Measurements from ENCODE around the gene GRK1.
A peak's percentile ranks its signal among the peaks of the same experiment; 100 is the strongest.

The GRK1 gene

DNA sequence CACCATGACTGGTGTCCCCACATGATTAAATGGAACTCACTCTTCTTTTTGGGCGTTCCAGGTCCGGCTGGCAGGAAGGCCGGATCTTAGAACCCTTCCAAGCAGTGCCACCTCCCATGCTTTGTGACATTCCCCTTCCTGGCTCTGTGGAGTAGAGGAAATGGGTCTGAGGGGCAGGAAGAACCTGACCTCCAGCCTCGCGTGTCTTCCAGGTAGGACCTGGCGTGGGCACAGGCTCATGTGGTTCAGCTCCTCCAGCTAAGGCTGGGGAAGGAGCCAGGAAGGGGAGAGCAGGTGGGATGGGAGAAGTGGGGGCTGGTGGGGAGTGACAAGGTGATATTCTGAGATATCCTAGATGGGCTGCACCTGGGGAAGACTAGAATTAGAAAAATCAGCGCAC, 94.1 kb downstream of the GRK1 start:
- Histone ChIP-seq H3K9me3 (ENCODE audit: low read depth, low read length) (no peaks in the 10 kb centered on the region), H3K36me3 (ENCODE audit: insufficient read depth, low read length) (no peaks in the 10 kb centered on the region), H3K27ac (no peak overlapping the region), H3K9ac (ENCODE audit: insufficient read length) (no peak overlapping the region), H3K4me3 (no peak overlapping the region)
- TF ChIP-seq EZH2 (IDR thresholded peaks at IDR 0.05) (no peak), POLR2AphosphoS5 (IDR thresholded peaks at IDR 0.05; ENCODE audit: borderline replicate concordance, low read depth, low read length) (no peak), FOXP2 (optimal IDR thresholded peaks at IDR 0.05; ENCODE audit: control extremely low read depth, extremely low read length, insufficient read depth) (no peak)
- no peak for DNase-seq (ENCODE audit: low read depth, low spot score)

DNA sequence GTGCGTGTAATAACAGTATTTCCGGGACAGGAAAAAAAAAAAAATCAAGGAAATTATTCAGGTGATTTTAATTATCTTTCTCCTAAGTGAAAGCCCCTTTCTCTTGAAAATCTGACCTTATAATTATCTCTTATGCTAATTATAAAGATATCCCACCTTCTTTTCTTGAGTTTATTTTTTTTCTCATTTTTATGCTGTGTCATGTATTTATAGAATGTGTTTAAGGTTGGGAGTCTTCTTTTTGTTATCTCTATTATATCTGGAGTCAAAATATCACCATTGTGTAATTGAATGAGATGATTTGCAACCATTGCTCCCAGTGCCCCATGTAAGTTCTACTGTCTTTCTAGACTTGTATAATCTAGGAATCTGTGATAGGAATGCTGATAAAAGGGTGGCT, 95.1 kb downstream of the GRK1 start:
- H3K4me3 ChIP-seq, result no peak overlapping the region
- H3K9ac ChIP-seq (ENCODE audit: insufficient read length), result no peak overlapping the region
- no peaks in the 10 kb centered on the region for H3K36me3 ChIP-seq (ENCODE audit: insufficient read depth, low read length)
- no peak overlapping the region for H3K27ac ChIP-seq
- H3K9me3 ChIP-seq (ENCODE audit: low read depth, low read length), result no peaks in the 10 kb centered on the region
- no peak for DNase-seq (ENCODE audit: low read depth, low spot score)
- TF ChIP-seq EZH2 (IDR thresholded peaks at IDR 0.05) (no peak), POLR2AphosphoS5 (IDR thresholded peaks at IDR 0.05; ENCODE audit: borderline replicate concordance, low read depth, low read length) (no peak), FOXP2 (optimal IDR thresholded peaks at IDR 0.05; ENCODE audit: control extremely low read depth, extremely low read length, insufficient read depth) (no peak)

- Histone ChIP-seq H3K27ac (no peak overlapping the region), H3K9ac (ENCODE audit: insufficient read length) (no peak overlapping the region), H3K9me3 (ENCODE audit: low read depth, low read length) (no peaks in the 10 kb centered on the region), H3K36me3 (ENCODE audit: insufficient read depth, low read length) (no peaks in the 10 kb centered on the region), H3K4me3 (no peak overlapping the region)
- no peak for DNase-seq (ENCODE audit: low read depth, low spot score)
- TF ChIP-seq POLR2AphosphoS5 (IDR thresholded peaks at IDR 0.05; ENCODE audit: borderline replicate concordance, low read depth, low read length) (no peak), FOXP2 (optimal IDR thresholded peaks at IDR 0.05; ENCODE audit: control extremely low read depth, extremely low read length, insufficient read depth) (no peak), EZH2 (IDR thresholded peaks at IDR 0.05) (no peak)
These were observed 95.5 kb downstream of the GRK1 start for GRCh38 chr13:113762538-113762937.

GRCh38 chr13:113763254-113763653, 96.2 kb downstream of the GRK1 start:
- no peaks in the 10 kb centered on the region for H3K9me3 ChIP-seq (ENCODE audit: low read depth, low read length)
- H3K27ac ChIP-seq, result no peak overlapping the region
- H3K36me3 ChIP-seq (ENCODE audit: insufficient read depth, low read length), result no peaks in the 10 kb centered on the region
- no peak overlapping the region for H3K9ac ChIP-seq (ENCODE audit: insufficient read length)
- TF ChIP-seq FOXP2 (optimal IDR thresholded peaks at IDR 0.05; ENCODE audit: control extremely low read depth, extremely low read length, insufficient read depth) (no peak), EZH2 (IDR thresholded peaks at IDR 0.05) (no peak), POLR2AphosphoS5 (IDR thresholded peaks at IDR 0.05; ENCODE audit: borderline replicate concordance, low read depth, low read length) (no peak)
- DNase-seq (ENCODE audit: low read depth, low spot score), result no peak
- H3K4me3 ChIP-seq, result no peak overlapping the region

- TF ChIP-seq EZH2 (IDR thresholded peaks at IDR 0.05) (no peak), POLR2AphosphoS5 (IDR thresholded peaks at IDR 0.05; ENCODE audit: borderline replicate concordance, low read depth, low read length) (no peak), FOXP2 (optimal IDR thresholded peaks at IDR 0.05; ENCODE audit: control extremely low read depth, extremely low read length, insufficient read depth) (no peak)
- H3K36me3 ChIP-seq (ENCODE audit: insufficient read depth, low read length), result no peaks in the 10 kb centered on the region
- no peak for DNase-seq (ENCODE audit: low read depth, low spot score)
These were observed 97.2 kb downstream of the GRK1 start for GRCh38 chr13:113763961-113764792.

DNA sequence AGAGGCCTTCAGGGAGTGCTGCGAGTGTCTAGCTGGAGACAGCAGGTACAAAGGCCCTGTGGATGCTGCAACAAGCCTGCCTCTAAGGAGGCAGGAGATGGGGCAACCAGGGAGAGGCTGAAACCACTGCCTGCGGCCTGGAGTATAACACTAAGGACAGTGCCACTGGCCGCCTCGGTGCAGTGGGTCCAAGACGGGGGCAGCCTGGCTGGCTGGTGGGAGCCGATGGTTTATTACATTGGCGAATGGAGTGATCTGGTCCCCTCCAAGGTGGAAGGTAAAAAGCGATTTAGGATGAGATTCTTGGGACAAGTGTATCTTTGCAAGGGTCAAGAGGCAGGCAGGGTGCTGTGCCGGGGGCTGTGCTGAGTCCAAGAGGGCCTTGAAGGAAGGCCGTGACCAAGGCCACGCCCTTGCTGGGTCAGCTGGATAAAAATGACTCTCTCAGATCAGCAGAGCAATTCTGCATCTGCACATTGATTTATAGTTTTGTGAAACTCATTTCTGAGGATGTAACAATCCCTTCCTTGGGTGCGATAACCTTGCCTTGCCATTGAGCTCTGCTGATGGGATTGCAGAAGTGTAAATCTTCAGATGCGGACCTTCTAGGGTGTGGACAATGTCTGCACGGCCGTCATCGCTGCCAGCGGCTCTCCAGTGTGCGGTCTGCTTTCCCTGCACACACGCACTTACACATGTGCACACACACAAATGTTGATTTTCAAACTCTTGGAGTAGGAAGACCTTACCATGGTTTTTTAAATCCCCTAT, 98.0 kb downstream of the GRK1 start:
- Histone ChIP-seq H3K9me3 (ENCODE audit: low read depth, low read length) (no peaks in the 10 kb centered on the region), H3K36me3 (ENCODE audit: insufficient read depth, low read length) (no peaks in the 10 kb centered on the region), H3K9ac (ENCODE audit: insufficient read length) (no peak overlapping the region), H3K4me3 (no peak overlapping the region; the same call in 1 of the 2 replicates), H3K27ac (no peak overlapping the region)
- no peak for DNase-seq (ENCODE audit: low read depth, low spot score)
- TF ChIP-seq FOXP2 (optimal IDR thresholded peaks at IDR 0.05; ENCODE audit: control extremely low read depth, extremely low read length, insufficient read depth) (no peak), EZH2 (IDR thresholded peaks at IDR 0.05) (no peak), POLR2AphosphoS5 (IDR thresholded peaks at IDR 0.05; ENCODE audit: borderline replicate concordance, low read depth, low read length) (no peak)

More at GRCh38 chr13:113763961-113764792, 97.2 kb downstream of the GRK1 start:
- Histone ChIP-seq H3K9ac (ENCODE audit: insufficient read length) (no peak overlapping the region), H3K27ac (no peak overlapping the region), H3K9me3 (ENCODE audit: low read depth, low read length) (no peaks in the 10 kb centered on the region), H3K4me3 (no peak overlapping the region)

DNA sequence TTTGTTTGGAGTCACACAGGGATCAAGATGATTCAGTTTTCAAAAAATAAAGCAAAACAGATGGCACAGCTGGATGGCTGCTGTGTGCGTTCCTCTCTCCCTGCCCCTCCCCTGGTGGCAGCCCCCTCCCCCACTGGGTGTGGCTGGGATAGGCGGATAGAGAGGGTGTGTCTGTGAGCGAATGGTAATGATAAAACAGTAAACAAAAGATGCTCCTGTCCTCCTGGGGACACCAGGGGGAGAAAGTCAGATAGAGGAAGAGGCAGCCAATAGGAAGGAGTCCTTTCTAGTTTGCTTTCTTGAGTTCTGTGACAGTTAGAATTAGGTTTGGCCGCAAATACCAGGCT, 98.5 kb downstream of the GRK1 start:
- DNase-seq (ENCODE audit: low read depth, low spot score), result no peak
- no peak overlapping the region; the same call in 1 of the 2 replicates for H3K4me3 ChIP-seq
- H3K36me3 ChIP-seq (ENCODE audit: insufficient read depth, low read length), result no peaks in the 10 kb centered on the region
- no peaks in the 10 kb centered on the region for H3K9me3 ChIP-seq (ENCODE audit: low read depth, low read length)
- H3K27ac ChIP-seq, result no peak overlapping the region
- no peak overlapping the region for H3K9ac ChIP-seq (ENCODE audit: insufficient read length)
- TF ChIP-seq POLR2AphosphoS5 (IDR thresholded peaks at IDR 0.05; ENCODE audit: borderline replicate concordance, low read depth, low read length) (no peak), EZH2 (IDR thresholded peaks at IDR 0.05) (no peak), FOXP2 (optimal IDR thresholded peaks at IDR 0.05; ENCODE audit: control extremely low read depth, extremely low read length, insufficient read depth) (peak; percentile 68)

DNA sequence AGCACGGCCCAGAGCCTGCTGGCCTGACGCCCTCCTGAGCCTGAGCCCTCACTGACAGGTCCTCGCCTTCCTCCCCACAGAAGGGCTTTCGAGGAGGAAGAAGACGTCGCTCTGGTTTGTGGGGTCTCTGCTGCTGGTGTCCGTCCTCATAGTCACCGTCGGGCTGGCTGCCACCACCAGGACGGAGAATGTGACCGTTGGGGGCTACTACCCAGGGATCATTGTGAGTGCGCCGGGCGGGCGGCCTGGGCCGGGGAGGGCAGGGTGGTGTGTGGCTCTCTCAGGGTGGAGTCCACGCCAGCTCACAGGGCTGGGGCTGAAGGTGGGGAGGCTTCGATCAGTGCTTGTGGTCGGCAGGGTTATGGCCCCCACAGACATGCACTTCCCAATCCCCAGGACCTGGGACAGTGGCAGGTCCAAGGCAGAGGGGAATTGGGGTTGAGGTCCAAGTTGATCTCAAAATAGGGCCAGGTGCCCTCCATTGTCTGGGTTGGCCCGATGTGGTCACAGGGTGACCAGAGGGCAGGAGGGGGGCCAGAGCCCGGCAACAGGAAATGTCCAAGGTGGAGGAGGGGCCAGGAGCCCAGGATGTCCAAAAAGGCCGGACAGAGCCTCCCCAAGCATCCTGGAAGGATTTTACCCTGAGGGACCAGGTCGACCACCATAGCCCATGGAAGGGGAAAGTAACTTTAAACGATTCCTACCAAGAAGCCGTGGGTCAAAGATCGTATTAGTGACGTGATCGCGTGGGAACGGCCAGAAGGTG, 99.2 kb downstream of the GRK1 start:
- H3K9me3 ChIP-seq (ENCODE audit: low read depth, low read length), result no peaks in the 10 kb centered on the region
- DNase-seq (ENCODE audit: low read depth, low spot score), result no peak
- TF ChIP-seq EZH2 (IDR thresholded peaks at IDR 0.05) (no peak), POLR2AphosphoS5 (IDR thresholded peaks at IDR 0.05; ENCODE audit: borderline replicate concordance, low read depth, low read length) (no peak), FOXP2 (optimal IDR thresholded peaks at IDR 0.05; ENCODE audit: control extremely low read depth, extremely low read length, insufficient read depth) (no peak)
- no peak overlapping the region for H3K27ac ChIP-seq
- no peak overlapping the region for H3K4me3 ChIP-seq
- H3K9ac ChIP-seq (ENCODE audit: insufficient read length), result no peak overlapping the region
- H3K36me3 ChIP-seq (ENCODE audit: insufficient read depth, low read length), result no peaks in the 10 kb centered on the region

Measured in SK-N-MC (cell line).